Non-pigmented ciliary epithelial cell (primary cell): Measurements from ENCODE around the gene CARS2.
"Not testable (repeated sequence)": the region's sequence is repeated elsewhere in the genome, so short reads cannot be mapped to it uniquely, and the experiment has no call there.

Source experiments
- DNase-seq: peaks from one replicate; pipeline ENCODE4 v3.0.0-alpha.2; 2010; ENCODE audit warnings: low read depth

Gene CARS2, protein sequence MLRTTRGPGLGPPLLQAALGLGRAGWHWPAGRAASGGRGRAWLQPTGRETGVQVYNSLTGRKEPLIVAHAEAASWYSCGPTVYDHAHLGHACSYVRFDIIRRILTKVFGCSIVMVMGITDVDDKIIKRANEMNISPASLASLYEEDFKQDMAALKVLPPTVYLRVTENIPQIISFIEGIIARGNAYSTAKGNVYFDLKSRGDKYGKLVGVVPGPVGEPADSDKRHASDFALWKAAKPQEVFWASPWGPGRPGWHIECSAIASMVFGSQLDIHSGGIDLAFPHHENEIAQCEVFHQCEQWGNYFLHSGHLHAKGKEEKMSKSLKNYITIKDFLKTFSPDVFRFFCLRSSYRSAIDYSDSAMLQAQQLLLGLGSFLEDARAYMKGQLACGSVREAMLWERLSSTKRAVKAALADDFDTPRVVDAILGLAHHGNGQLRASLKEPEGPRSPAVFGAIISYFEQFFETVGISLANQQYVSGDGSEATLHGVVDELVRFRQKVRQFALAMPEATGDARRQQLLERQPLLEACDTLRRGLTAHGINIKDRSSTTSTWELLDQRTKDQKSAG

DNA sequence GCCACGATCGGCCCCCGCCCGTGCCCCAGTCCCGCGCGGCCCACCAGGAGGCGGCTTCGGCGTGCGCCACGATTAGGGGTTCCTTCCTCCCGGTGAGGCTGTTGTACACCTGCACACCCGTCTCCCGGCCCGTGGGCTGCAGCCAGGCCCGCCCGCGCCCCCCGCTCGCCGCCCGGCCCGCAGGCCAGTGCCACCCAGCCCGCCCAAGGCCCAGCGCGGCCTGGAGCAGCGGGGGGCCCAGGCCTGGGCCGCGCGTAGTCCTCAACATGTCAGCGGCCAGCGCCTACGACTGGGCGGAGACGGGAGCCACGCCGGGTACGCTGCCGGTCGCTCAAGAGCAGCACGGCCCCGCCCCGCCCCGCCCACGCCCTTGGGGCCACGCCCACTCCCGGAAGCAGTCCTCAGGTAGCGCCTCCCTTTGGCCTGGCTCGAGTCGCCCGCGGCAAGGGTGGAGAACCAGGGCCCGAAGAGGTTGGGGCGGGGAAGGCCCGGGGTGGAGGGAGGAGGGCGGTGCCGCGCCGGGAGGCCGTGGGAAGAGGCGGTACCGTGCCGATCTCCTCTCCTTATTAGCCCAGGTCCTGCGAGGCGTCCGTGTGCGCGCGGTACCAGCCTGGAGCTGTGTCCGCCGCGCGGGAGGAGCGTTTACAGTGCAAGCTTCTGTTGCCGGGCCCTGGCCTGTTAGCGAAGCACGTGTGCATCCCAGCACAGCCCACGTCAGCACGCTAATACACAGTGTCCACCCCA, at the start of gene CARS2:
CARS2 (minus strand) TSS at position 291 of the 744 bp plus-strand sequence; CDS start at position 268, 23 bp downstream.
- no peak for DNase-seq

GRCh38 chr13:110748271-110748670, 42.4 kb upstream of the CARS2 start:
- DNase-seq, result no peak

DNA sequence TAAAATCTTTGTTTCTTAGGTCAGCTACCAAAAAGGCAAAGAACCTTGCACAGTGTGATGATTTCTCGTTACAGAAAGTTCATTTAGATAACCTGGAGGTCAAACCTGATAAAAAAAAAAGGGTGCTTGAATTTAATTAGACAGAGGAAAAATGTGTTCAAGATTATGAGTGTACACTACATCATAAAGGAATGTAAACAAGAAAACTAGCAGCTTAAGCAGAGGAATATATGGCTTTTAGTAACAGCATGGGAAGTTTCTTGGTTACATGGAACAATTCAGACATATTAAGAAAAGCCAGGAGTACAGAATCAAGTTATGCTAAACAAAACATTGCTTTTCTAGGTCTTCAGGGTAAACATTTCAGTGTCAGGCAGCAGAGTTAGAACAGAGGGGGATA, 40.5 kb upstream of the CARS2 start:
- DNase-seq, result no peak

- no peak for DNase-seq
These were observed 37.8 kb upstream of the CARS2 start for GRCh38 chr13:110743687-110744086.

- DNase-seq, result no peak
These were observed 31.6 kb upstream of the CARS2 start for GRCh38 chr13:110737555-110737954.

DNA sequence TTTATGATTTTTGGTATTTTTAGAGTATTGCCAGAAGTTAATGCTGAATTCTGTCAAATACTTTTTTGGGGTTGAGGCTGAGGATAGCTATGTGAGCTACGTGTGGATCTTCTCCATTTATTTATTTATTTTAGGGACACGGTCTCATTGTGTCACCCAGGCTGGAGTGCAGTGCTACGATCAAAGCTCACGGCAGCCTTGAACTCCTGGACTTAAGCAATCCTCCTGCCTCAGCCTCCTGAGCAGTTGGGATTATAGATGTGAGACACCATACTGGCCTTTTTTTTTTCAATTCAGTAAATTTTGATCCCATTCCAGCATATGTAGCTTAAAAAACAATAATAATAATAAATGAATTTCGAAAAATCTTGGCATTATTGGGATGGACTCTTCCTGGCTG, 28.6 kb upstream of the CARS2 start:
- DNase-seq, result no peak

DNA sequence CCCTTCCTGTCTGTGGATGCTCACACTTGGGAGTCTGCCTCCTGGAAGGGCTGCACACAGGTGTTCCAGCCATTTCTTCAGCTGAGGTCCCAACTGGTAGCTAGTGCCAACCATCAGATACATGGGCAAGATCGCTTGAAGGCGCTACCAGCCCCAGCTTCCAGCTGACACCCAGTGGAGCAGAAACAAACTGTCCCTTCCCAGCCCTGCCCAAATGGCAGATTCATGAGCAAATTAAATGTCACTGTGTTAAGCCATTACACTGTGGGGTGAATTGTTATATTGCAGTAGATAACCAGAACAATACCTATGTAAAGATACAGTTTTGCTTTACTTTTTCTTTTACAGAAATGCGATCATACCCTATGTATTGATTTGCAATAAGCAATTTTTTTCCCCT, 25.2 kb upstream of the CARS2 start:
- no peak for DNase-seq

DNA sequence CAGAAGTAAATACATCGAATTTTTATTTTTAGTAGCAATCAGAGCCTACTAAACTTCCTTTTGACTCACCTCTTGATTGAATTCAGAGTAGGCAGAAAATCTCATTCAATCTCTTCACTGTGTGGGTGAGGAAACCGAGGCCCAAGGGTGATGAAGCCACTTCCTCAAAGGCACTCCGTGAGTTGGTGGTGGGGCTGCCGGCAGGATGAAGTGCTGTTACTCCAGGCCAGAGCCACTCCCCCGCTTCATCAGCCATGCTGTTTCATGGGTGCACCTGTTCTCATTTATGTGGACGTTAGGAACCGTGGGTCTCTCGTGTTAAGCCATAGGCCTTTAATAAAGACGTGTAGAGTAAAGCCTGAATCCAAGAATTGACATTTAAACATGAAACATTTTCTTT, 20.8 kb upstream of the CARS2 start:
- DNase-seq, result no peak

DNA sequence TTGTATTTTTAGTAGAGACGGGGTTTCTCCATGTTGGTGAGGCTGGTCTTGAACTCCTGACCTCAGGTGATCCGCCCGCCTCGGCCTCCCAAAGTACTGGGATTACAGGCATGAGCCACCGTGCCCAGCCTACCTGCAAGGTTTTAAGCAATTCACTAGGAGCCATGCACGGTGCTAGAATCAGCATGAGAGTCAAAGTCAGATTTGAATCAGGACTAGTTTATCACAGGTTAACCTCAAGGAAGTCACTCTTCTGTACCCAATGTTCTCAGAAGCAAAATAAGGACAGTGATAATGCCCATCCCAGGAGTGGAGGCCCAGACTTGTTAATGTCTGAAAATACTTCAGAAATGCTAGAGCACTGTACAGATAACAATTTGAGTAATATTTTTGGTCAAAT, 20.2 kb upstream of the CARS2 start:
- DNase-seq, result not testable (repeated sequence)

DNA sequence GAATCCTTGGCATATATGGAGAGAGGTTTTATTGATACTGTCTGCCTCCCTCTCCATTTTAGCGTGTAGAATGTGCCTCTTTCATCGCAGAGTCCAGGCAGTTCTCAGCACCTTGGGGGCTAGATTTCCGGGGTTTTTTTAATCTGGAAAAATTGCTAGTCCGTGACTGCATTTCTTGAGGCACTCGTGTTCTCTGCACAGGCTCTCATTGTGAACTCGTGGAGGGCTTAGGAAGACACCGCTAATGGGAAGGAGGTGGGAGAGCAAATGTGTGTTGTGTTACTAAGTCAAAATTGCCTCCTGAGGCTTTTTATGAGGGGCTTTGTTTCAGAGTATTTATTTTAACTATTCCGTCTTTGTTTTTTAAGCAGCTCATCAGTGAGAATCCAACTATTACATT, 17.7 kb upstream of the CARS2 start:
- no peak for DNase-seq

DNA sequence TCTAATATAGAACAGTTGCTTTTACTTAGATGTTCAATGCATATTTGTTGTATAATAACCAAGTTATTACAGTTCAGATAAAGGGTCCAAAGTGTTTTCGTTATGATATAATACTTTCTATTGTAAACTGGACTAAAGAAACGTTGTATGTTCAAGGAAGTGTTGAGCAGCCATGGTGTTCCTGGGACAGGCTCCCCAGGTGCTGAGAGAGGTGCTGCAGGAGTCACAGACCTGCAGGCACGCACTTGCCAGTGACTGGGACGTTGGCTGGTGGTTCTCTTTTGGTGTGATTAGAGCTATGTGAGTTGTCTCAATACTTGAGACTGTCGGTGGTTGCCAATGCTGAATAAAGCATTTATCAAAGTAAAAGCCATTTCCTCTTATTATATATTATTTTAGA, 17.1 kb upstream of the CARS2 start:
- no peak for DNase-seq

GRCh38 chr13:110719036-110719710, 13.3 kb upstream of the CARS2 start:
- DNase-seq, result no peak

DNA sequence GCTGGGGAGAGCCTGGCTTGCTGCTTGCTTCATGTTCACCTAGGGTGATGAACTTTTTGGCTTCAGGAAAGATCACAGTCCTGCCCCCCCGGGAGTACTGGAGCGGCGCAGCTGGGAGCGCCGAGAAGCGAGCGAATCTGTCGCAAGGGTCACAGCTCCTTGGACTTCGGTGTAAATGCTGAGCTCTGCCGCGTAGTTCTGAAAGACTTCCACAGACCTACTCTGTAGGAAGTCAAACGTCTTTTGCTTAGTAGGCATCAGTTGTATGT, 10.3 kb upstream of the CARS2 start:
- DNase-seq, result no peak

DNA sequence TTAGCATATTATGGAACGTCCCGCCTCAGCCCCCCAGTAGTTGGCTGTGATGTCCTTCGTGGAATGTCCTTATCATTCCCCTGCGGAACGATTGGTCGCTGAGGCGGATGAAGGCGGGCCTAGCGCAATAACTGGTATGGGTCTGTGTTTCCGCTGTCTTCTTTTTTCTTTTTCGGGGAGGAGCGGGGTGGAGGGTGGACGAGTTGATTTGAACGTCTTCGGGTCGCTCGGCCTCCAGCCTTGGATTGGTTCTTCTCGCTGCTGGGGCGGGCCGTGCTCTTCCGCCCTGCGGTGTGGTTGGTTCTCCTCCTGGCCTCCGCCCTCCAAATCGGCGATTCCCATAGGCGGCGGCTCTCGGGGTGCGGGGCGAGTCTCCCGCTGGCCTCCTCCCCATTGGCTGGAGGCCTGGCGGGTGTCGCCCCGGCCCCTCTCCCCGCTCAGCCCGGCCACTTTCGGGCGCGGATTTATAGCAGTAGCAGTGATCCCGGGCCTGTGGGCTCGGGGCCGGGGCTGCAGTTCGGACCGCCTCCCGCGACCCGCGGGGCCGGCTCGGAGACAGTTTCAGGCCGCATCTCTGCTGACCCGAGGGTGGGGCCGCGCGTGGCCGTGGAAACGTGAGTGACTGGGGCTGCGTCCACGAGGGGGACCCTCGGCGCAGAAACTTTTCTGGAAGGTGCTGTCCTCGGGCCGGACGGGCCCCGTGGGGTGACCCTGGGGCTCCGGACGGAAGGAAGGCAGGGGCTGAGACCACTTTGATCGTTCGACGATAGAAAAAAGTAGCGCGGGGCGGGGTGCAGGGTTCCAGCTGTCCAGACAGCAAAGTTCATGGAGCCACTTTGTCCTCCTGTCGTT, 9.7 kb upstream of the CARS2 start:
- peak; percentile 99 for DNase-seq

- no peak for DNase-seq
These were observed 9.0 kb upstream of the CARS2 start for GRCh38 chr13:110714797-110715394.

GRCh38 chr13:110713981-110714796, 8.3 kb upstream of the CARS2 start:
- no peak for DNase-seq

GRCh38 chr13:110713642-110713952, 7.7 kb upstream of the CARS2 start, which contains the start of gene ING1:
Gene ING1, plus strand, starts transcription at chr13:110713700. Its CDS starts 450 bp downstream, at chr13:110714150.
- DNase-seq, result no peak

GRCh38 chr13:110712849-110713641, 7.1 kb upstream of the CARS2 start:
- peak; percentile 99 for DNase-seq

- DNase-seq, result no peak
These were observed 6.3 kb upstream of the CARS2 start for GRCh38 chr13:110712081-110712848.
